BLaER1 (cell line): ENCODE measurements around the gene RILPL1.
"Not testable (repeated sequence)": the region's sequence is repeated elsewhere in the genome, so short reads cannot be mapped to it uniquely, and the experiment has no call there.

Source experiments
- H3K27ac ChIP-seq: shearing (Covaris generic); formaldehyde crosslinking; 2 replicates; pipeline ENCODE4 v1.8.1; 2022
- H3K27me3 ChIP-seq: shearing (Covaris generic); formaldehyde crosslinking; 2 replicates; pipeline ENCODE4 v1.8.1; 2022
- H3K36me3 ChIP-seq: shearing (Covaris generic); formaldehyde crosslinking; 2 replicates; pipeline ENCODE4 v1.8.1; 2022
- H3K4me1 ChIP-seq: shearing (Covaris generic); formaldehyde crosslinking; 2 replicates; pipeline ENCODE4 v1.8.1; 2022
- H3K4me2 ChIP-seq: shearing (Covaris generic); formaldehyde crosslinking; 2 replicates; pipeline ENCODE4 v1.8.1; 2022
- H3K4me3 ChIP-seq: shearing (Covaris generic); formaldehyde crosslinking; 2 replicates; pipeline ENCODE4 v1.8.1; 2022
- H3K9ac ChIP-seq: shearing (Covaris generic); formaldehyde crosslinking; 2 replicates; pipeline ENCODE4 v1.8.1; 2022
- H3K9me3 ChIP-seq: shearing (Covaris generic); formaldehyde crosslinking; 2 replicates; pipeline ENCODE4 v1.8.1; 2022
- H4K20me1 ChIP-seq: shearing (Covaris generic); formaldehyde crosslinking; 2 replicates; pipeline ENCODE4 v1.8.1; 2022
- Cebpa-rat ChIP-seq: shearing (Covaris generic); IDR thresholded peaks from 2 replicates; pipeline ENCODE4 v1.8.1; 2022

RILPL1 gene

DNA sequence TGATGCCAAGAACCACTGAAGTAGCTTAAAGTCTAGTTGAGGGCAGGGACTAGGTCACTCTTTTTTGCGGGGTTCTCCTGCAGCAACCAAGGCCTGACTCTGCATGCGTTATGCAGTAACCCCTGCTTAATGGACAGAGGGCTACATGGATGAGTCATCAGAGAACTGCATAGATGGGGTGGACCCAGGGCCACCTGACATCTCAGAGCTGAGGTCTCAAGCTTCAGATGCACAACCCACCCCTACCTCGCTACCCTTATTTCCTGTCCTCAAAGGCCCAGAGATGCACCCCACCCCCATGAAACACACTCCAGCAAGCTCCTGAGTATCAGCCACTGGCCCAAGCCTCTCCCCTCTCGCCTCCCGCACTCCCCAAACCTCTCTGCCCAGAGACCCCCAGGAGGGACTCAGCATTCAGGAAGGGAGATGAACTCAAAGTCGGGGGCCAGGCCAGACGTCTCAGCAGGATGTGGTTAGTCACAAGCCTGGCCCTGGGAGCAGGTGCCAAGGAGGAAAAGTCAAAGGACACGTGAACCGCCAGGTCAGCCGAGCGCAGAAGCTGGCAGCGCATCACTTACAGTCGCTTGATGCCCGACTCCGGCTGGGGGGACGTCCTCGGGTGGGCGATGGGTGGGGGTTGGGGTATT is 49.8 kb downstream of the RILPL1 start:
- Histone ChIP-seq H3K27ac (no peak overlapping the region), H3K9ac (no peak overlapping the region), H3K9me3 (no peaks in the 10 kb centered on the region), H3K27me3 (peaks cover 3% of the 10 kb centered on the region; the same call in 1 of the 2 replicates), H3K4me1 (peaks cover 18% of the 10 kb centered on the region), H3K4me3 (no peak overlapping the region), H3K4me2 (peak overlapping the region; percentile 76), H4K20me1 (0 out of 2 replicates have a peak, but pooled peaks cover 8% of the 10 kb centered on the region), H3K36me3 (peaks cover 6% of the 10 kb centered on the region; the same call in 1 of the 2 replicates)
- TF ChIP-seq Cebpa-rat, result no peak

GRCh38 chr12:123482876-123483275 is 50.6 kb downstream of the RILPL1 start:
- H3K4me2 ChIP-seq, result no peak overlapping the region
- no peak overlapping the region for H3K27ac ChIP-seq
- H3K4me1 ChIP-seq, result peaks cover 22% of the 10 kb centered on the region
- peaks cover 3% of the 10 kb centered on the region; the same call in 1 of the 2 replicates for H3K27me3 ChIP-seq
- H3K36me3 ChIP-seq, result peaks cover 8% of the 10 kb centered on the region; the same call in 1 of the 2 replicates
- no peak for TF ChIP-seq Cebpa-rat
- no peak overlapping the region for H3K9ac ChIP-seq
- H3K4me3 ChIP-seq, result no peak overlapping the region
- no peaks in the 10 kb centered on the region for H3K9me3 ChIP-seq
- H4K20me1 ChIP-seq, result 0 out of 2 replicates have a peak, but pooled peaks cover 8% of the 10 kb centered on the region

- not testable (repeated sequence) for H3K9ac ChIP-seq, H3K4me2 ChIP-seq
- H3K36me3 ChIP-seq, result peaks cover 13% of the 10 kb centered on the region; the same call in 1 of the 2 replicates
Measured at GRCh38 chr12:123481251-123481650, 52.3 kb downstream of the RILPL1 start.

GRCh38 chr12:123479442-123480180 is 53.9 kb downstream of the RILPL1 start:
- H3K9me3 ChIP-seq, result no peaks in the 10 kb centered on the region
- no peak overlapping the region for H3K9ac ChIP-seq
- peaks cover 3% of the 10 kb centered on the region; the same call in 1 of the 2 replicates for H3K27me3 ChIP-seq
- H3K4me3 ChIP-seq, result no peak overlapping the region
- peaks cover 18% of the 10 kb centered on the region; the same call in 1 of the 2 replicates for H4K20me1 ChIP-seq
- H3K27ac ChIP-seq, result no peak overlapping the region
- H3K36me3 ChIP-seq, result peaks cover 22% of the 10 kb centered on the region
- H3K4me2 ChIP-seq, result no peak overlapping the region
- TF ChIP-seq Cebpa-rat, result no peak
- H3K4me1 ChIP-seq, result peaks cover 28% of the 10 kb centered on the region

More at GRCh38 chr12:123481251-123481650, 52.3 kb downstream of the RILPL1 start:
- not testable (repeated sequence) for H3K27ac ChIP-seq, H3K4me3 ChIP-seq, H3K9me3 ChIP-seq, H3K27me3 ChIP-seq
- Histone ChIP-seq H4K20me1 (peaks cover 14% of the 10 kb centered on the region; the same call in 1 of the 2 replicates), H3K4me1 (peaks cover 30% of the 10 kb centered on the region)

DNA sequence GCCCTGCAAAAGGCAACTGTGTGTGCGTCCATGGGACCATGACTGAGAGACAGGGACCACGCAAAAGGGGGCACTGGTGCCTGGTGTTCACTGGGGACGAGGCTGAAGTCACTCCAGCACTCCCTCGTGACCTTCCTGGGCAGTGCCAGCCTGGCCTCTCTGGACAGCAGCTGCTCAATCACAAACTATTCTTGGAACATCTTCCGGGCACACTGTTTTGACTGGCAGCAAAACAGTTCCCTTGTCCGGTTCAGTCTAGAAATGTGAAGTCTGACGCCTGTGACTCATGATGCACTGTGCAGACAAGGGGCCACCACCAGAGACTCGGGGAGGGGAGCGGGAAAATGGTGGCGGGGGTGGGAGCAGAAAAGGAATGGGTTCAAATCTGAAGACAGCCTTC is 54.8 kb downstream of the RILPL1 start:
- no peak overlapping the region for H3K4me3 ChIP-seq

DNA sequence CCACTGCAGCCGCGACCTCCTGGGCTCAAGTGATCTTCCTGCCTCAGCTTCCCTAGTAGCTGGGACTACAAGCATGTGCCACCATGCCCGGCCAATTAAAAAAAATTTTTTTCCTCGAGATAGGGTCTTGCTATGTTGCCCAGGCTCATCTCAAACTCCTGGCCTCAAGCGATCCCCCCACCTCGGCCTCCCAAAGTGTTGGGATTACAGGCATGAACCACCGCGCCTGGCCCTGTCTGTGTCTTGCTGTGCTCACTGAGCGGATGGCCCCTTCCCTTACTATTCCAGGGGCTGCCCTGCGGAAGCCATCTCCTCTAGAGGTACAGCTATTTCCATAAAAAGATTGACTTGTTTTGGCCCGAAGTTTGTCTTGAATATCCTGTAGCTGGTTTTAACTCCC is 55.5 kb downstream of the RILPL1 start:
- Histone ChIP-seq H3K9me3 (no peaks in the 10 kb centered on the region), H3K27me3 (no peaks in the 10 kb centered on the region; the same call in 1 of the 2 replicates), H3K36me3 (peaks cover 26% of the 10 kb centered on the region), H3K4me2 (peak overlapping the region; percentile 7; the same call in 1 of the 2 replicates), H3K27ac (no peak overlapping the region), H4K20me1 (peaks cover 24% of the 10 kb centered on the region), H3K9ac (no peak overlapping the region), H3K4me3 (no peak overlapping the region), H3K4me1 (peaks cover 13% of the 10 kb centered on the region)
- TF ChIP-seq Cebpa-rat, result no peak

More for the DNA sequence above, 54.8 kb downstream of the RILPL1 start:
- H3K36me3 ChIP-seq, result peaks cover 25% of the 10 kb centered on the region
- H3K27me3 ChIP-seq, result no peaks in the 10 kb centered on the region; the same call in 1 of the 2 replicates
- peaks cover 25% of the 10 kb centered on the region for H4K20me1 ChIP-seq
- no peak overlapping the region for H3K27ac ChIP-seq
- no peak overlapping the region for H3K4me2 ChIP-seq
- no peak for TF ChIP-seq Cebpa-rat
- no peak overlapping the region for H3K9ac ChIP-seq
- no peaks in the 10 kb centered on the region for H3K9me3 ChIP-seq
- H3K4me1 ChIP-seq, result peaks cover 20% of the 10 kb centered on the region

- Histone ChIP-seq H3K4me1 (peaks cover 12% of the 10 kb centered on the region), H3K27ac (no peak overlapping the region), H3K9ac (no peak overlapping the region), H3K27me3 (no peaks in the 10 kb centered on the region), H3K36me3 (peaks cover 54% of the 10 kb centered on the region), H3K4me3 (no peak overlapping the region), H4K20me1 (peaks cover 51% of the 10 kb centered on the region), H3K9me3 (no peaks in the 10 kb centered on the region), H3K4me2 (no peak overlapping the region; the same call in 1 of the 2 replicates)
- no peak for TF ChIP-seq Cebpa-rat
Measured at GRCh38 chr12:123475246-123475703, 58.2 kb downstream of the RILPL1 start.

DNA sequence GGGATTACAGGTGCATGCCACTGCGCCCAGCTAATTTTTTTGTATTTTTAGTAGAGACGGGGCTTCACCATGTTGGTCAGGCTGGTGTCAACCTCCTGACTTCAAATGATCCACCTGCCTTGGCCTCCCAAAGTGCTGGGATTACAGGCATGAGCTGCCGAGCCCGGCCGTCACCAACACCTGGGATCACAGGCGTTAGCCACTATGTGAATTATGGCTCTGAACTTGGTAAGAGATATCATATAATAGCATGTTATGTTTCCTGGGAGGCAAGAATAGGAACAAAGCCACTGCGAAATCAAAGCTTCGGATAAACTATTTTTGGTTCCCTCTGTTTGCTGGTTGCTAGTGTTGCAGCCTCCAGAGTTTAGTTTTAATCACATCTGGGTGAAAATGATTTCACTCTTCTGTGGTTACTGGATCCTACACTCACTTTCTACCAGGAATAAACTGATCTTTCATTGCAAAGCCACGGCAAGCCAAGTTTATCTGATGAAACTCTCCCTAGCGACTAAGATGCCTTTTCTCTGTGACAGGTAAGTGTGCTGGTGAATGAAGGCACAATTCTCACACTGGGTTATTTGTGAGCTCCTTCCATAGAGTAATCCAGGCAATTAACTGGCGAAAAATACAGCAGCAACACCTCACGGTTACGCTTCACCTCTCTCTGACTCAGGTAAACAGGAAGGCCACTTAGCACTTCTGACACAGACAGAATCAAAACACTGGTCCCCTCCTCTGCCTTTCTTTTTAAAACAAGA is 58.9 kb downstream of the RILPL1 start:
- Histone ChIP-seq H3K27me3 (no peaks in the 10 kb centered on the region), H3K36me3 (peaks cover 60% of the 10 kb centered on the region), H3K4me2 (no peak overlapping the region; the same call in 1 of the 2 replicates), H3K4me3 (no peak overlapping the region), H3K4me1 (peaks cover 12% of the 10 kb centered on the region), H3K9ac (no peak overlapping the region), H3K9me3 (no peaks in the 10 kb centered on the region), H4K20me1 (peaks cover 57% of the 10 kb centered on the region), H3K27ac (no peak overlapping the region)
- no peak for TF ChIP-seq Cebpa-rat

GRCh38 chr12:123472438-123472849 is 61.1 kb downstream of the RILPL1 start:
- H3K4me2 ChIP-seq, result no peak overlapping the region
- peaks cover 54% of the 10 kb centered on the region for H3K36me3 ChIP-seq
- no peak overlapping the region for H3K27ac ChIP-seq
- no peak overlapping the region for H3K9ac ChIP-seq
- H3K27me3 ChIP-seq, result no peaks in the 10 kb centered on the region
- no peak for TF ChIP-seq Cebpa-rat
- peaks cover 26% of the 10 kb centered on the region for H3K4me1 ChIP-seq
- peaks cover 79% of the 10 kb centered on the region for H4K20me1 ChIP-seq
- H3K4me3 ChIP-seq, result no peak overlapping the region
- no peaks in the 10 kb centered on the region for H3K9me3 ChIP-seq
